ENCODE data around the gene APBA2.

The APBA2 gene

DNA sequence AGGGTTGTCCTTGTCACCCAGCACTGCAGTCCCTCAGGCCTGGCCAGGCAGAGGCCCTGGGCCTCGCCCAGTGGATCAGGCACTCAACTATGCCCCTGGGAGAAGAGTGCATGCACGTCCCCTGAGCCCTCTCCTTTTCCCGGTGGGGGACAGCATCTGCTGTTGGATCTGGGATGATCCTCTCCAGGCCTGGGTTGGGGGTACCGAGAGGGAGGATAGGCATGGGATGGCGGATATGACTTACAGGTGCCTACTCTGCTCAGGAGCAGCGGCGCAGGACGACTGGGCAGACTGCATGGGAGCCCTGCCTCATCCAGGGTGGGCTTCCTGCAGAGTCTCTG, 9.0 kb upstream of the APBA2 start:
- DNase-seq (ENCODE audit: extremely low spot score): no peak
- TF ChIP-seq, protein P1, sequence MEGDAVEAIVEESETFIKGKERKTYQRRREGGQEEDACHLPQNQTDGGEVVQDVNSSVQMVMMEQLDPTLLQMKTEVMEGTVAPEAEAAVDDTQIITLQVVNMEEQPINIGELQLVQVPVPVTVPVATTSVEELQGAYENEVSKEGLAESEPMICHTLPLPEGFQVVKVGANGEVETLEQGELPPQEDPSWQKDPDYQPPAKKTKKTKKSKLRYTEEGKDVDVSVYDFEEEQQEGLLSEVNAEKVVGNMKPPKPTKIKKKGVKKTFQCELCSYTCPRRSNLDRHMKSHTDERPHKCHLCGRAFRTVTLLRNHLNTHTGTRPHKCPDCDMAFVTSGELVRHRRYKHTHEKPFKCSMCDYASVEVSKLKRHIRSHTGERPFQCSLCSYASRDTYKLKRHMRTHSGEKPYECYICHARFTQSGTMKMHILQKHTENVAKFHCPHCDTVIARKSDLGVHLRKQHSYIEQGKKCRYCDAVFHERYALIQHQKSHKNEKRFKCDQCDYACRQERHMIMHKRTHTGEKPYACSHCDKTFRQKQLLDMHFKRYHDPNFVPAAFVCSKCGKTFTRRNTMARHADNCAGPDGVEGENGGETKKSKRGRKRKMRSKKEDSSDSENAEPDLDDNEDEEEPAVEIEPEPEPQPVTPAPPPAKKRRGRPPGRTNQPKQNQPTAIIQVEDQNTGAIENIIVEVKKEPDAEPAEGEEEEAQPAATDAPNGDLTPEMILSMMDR (IDR thresholded peaks at IDR 0.05; ENCODE audit: control extremely low read depth, extremely low read depth, low read depth, missing control alignments): no peak
- ChIA-PET POLR2A (no interaction called here), CTCF (no interaction called here)

DNA sequence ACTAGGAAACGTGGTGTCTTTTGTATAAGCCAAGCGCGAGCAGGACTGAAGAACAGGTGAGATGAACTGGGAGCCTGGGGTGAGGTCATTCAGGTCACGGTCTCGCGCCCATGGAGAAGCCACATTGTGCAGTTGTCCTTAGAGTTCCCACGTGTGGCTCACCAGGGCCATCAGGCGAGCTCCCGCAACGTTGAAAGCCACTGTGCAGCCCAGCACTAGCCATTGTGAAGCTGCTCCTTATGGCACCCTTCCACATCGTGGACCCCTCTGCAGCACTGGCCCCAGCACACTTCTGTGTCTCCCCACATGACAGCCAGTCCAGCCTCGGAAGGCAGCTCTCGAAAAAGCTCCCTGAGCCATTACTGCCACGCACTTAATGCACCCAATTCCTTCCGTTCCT, 7.6 kb upstream of the APBA2 start:
- DNase-seq (ENCODE audit: extremely low spot score): no peak
- ChIA-PET CTCF (no interaction called here), POLR2A (no interaction called here)
- TF ChIP-seq, protein P1 (IDR thresholded peaks at IDR 0.05; ENCODE audit: control extremely low read depth, extremely low read depth, low read depth, missing control alignments): no peak

DNA sequence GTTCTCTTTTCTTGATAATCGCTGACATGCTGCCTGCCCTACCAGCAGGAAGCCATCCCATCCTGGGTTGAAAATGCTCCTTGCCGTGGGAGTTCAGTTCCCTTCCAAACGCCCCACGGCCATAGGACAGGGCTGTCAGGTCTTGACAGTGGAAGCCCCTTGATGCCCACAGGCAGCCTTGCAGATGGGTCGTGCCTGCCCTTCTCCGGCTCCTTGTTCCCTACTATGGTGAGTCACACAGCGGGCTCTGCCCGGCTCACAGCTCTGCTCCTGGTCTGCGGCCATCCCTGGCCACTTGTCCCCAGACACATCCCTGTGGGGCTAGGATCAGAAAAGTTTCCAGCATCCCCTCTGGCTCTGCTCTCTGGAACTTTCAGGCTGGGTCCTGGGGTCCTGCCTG, 6.2 kb upstream of the APBA2 start:
- TF ChIP-seq, protein P1 (IDR thresholded peaks at IDR 0.05; ENCODE audit: control extremely low read depth, extremely low read depth, low read depth, missing control alignments): no peak
- no peak for DNase-seq (ENCODE audit: extremely low spot score)
- ChIA-PET POLR2A (no interaction called here), CTCF (no interaction called here)

DNA sequence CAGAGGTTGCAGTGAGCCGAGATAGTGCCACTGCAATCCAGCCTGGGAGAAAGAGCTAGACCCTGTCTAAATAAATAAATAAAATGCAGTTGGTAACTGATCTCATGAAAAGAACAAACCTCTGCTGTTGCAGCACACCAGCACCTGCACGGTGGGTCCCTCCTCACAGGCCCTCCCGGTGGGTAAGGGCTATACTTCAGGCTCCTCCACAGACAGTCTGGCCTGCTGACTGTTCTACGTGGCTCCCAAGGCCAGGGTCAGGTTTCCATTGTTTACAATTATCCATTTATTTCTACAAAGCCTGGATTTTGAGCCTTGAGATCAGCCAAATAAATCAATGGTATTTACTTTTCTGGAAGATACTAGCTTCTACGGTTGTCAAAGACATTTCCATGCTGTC, 5.1 kb upstream of the APBA2 start:
- TF ChIP-seq, protein P1 (IDR thresholded peaks at IDR 0.05; ENCODE audit: control extremely low read depth, extremely low read depth, low read depth, missing control alignments): no peak

DNA sequence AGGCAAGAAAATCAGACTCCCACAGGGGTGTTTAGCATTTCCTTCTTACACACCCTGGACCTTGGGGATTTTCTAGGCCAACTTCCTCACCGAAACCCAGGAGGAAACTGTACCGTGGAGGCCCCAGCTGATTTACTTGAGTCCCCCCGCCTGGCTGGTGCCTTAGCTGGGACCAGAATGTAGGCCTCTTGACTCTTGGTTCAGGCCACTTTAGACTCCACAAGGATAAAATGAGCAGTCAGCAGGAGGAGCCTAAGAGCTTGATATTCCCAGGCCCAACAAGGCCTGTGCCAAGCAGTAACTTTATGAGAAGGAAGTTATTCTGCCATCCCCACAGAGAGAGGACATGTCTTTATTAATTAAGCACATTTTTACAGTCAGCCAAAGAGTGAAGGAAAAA, 4.6 kb upstream of the APBA2 start:
- CTCF ChIA-PET: no interaction called here
- POLR2A ChIA-PET: no interaction called here
- no peak for DNase-seq (ENCODE audit: extremely low spot score)
- TF ChIP-seq, protein P1 (IDR thresholded peaks at IDR 0.05; ENCODE audit: control extremely low read depth, extremely low read depth, low read depth, missing control alignments): no peak

More for the DNA sequence above, 5.1 kb upstream of the APBA2 start:
- ChIA-PET CTCF (no interaction called here), POLR2A (no interaction called here)
- no peak for DNase-seq (ENCODE audit: extremely low spot score)

DNA sequence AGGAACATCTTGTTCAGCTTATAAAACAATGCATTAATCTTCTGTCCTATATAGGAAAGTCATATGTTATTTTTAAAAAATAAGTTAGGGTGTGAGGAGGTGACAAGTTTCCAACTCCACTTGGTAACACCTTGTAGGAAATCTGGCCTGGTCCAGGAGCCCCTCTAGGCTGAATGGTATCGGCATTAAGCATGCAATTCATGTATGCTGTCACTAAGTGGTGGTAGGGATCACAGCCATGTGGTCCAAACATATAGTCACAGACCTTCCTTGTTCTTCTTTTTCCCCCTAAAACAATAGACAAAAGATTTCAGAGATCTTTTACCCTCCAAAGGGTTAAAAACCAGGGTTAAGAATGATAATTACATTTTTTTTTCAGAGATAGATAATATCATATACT, 4.2 kb upstream of the APBA2 start:
- POLR2A ChIA-PET: no interaction called here
- TF ChIP-seq, protein P1 (IDR thresholded peaks at IDR 0.05; ENCODE audit: control extremely low read depth, extremely low read depth, low read depth, missing control alignments): no peak
- DNase-seq (ENCODE audit: extremely low spot score): no peak
- CTCF ChIA-PET: no interaction called here
